H9 (cell line): ENCODE measurements around the gene FASLG. TPM values are rescaled to one million over a fixed set of nuclear protein-coding genes. Genes with fewer than 3 reads are reported as not detected.

Experiments used
- DNase-seq: peaks from one replicate; pipeline ENCODE4 v3.0.0-alpha.2; 2017
- H2AFZ ChIP-seq: one replicate; pipeline ENCODE4 v1.6.1; 2013; ENCODE audit warnings: mild to moderate bottlenecking, low read length, control low read depth, moderate library complexity
- H2AK5ac ChIP-seq: 2 replicates; pipeline ENCODE4 v1.6.1; 2013; ENCODE audit warnings: low read length, control low read depth, mixed read lengths; ENCODE audit not compliant: insufficient read length
- H2BK120ac ChIP-seq: one replicate; pipeline ENCODE4 v1.6.1; 2013; ENCODE audit warnings: low read depth, mild to moderate bottlenecking, low read length, control low read depth, inconsistent platforms; ENCODE audit not compliant: poor library complexity, severe bottlenecking
- H2BK12ac ChIP-seq: 2 replicates; pipeline ENCODE4 v1.6.1; 2013; ENCODE audit warnings: low read length, control low read depth, mixed read lengths, low read depth; ENCODE audit not compliant: insufficient read length
- H2BK15ac ChIP-seq: 2 replicates; pipeline ENCODE4 v1.6.1; 2013; ENCODE audit warnings: low read depth, low read length, control low read depth
- H2BK20ac ChIP-seq: one replicate; pipeline ENCODE4 v1.6.1; 2013; ENCODE audit warnings: low read depth, mild to moderate bottlenecking, low read length, control low read depth, inconsistent platforms; ENCODE audit not compliant: poor library complexity, severe bottlenecking
- H2BK5ac ChIP-seq: 2 replicates; pipeline ENCODE4 v1.6.1; 2013; ENCODE audit warnings: low read length, control low read depth, mixed read lengths; ENCODE audit not compliant: insufficient read length
- H3K14ac ChIP-seq: 2 replicates; pipeline ENCODE4 v1.6.1; 2013; ENCODE audit warnings: low read length, control low read depth; ENCODE audit not compliant: insufficient read depth
- H3K18ac ChIP-seq: 2 replicates; pipeline ENCODE4 v1.6.1; 2013; ENCODE audit warnings: low read depth, mild to moderate bottlenecking, mixed read lengths, low read length, control low read depth; ENCODE audit not compliant: insufficient read length
- H3K23ac ChIP-seq: 2 replicates; pipeline ENCODE4 v1.6.1; 2013; ENCODE audit warnings: low read length, control low read depth, mixed read lengths, low read depth; ENCODE audit not compliant: insufficient read length
- H3K23me2 ChIP-seq: 2 replicates; pipeline ENCODE4 v1.6.1; 2013; ENCODE audit warnings: low read depth, mild to moderate bottlenecking, mixed read lengths, low read length, control low read depth; ENCODE audit not compliant: insufficient read length, poor library complexity, severe bottlenecking
- H3K27ac ChIP-seq: 2 replicates; pipeline ENCODE4 v1.5.1; 2013; ENCODE audit warnings: low read length, control low read depth, mixed read lengths, low read depth; ENCODE audit not compliant: insufficient read length
- H3K27me3 ChIP-seq: 2 replicates; pipeline ENCODE4 v1.6.1; 2013; ENCODE audit warnings: low read length, control low read depth, inconsistent platforms; ENCODE audit not compliant: insufficient read depth
- H3K4ac ChIP-seq: 2 replicates; pipeline ENCODE4 v1.6.1; 2013; ENCODE audit warnings: low read depth, mild to moderate bottlenecking, control low read depth, inconsistent platforms, low read length, moderate library complexity
- H3K4me1 ChIP-seq: 2 replicates; pipeline ENCODE4 v1.6.1; 2013; ENCODE audit warnings: low read length, control low read depth, inconsistent platforms; ENCODE audit not compliant: insufficient read depth
- H3K4me2 ChIP-seq: 2 replicates; pipeline ENCODE4 v1.6.1; 2013; ENCODE audit warnings: low read length, control low read depth, mixed read lengths; ENCODE audit not compliant: insufficient read length, insufficient read depth
- H3K56ac ChIP-seq: 2 replicates; pipeline ENCODE4 v1.6.1; 2013; ENCODE audit warnings: low read depth, mild to moderate bottlenecking, mixed read lengths, low read length, control low read depth; ENCODE audit not compliant: insufficient read length
- H3K79me1 ChIP-seq: 2 replicates; pipeline ENCODE4 v1.6.1; 2013; ENCODE audit warnings: low read depth, mild to moderate bottlenecking, moderate library complexity, low read length, control low read depth, inconsistent platforms; ENCODE audit not compliant: insufficient read depth, poor library complexity, severe bottlenecking
- H3K79me2 ChIP-seq: 2 replicates; pipeline ENCODE4 v1.6.1; 2013; ENCODE audit warnings: low read length, control low read depth, inconsistent platforms; ENCODE audit not compliant: insufficient read depth
- H3K9ac ChIP-seq: 2 replicates; pipeline ENCODE4 v1.6.1; 2013; ENCODE audit warnings: low read length, control low read depth, mixed read lengths; ENCODE audit not compliant: insufficient read length; ENCODE audit errors: extremely low read depth
- H3K9me3 ChIP-seq: one replicate; pipeline ENCODE4 v1.6.1; 2013; ENCODE audit warnings: low read depth, low read length, inconsistent platforms; ENCODE audit not compliant: control insufficient read depth
- H3T11ph ChIP-seq: one replicate; pipeline ENCODE4 v1.6.1; 2013; ENCODE audit warnings: mild to moderate bottlenecking, low read length, control low read depth, inconsistent platforms
- H4K20me1 ChIP-seq: one replicate; pipeline ENCODE4 v1.6.1; 2013; ENCODE audit not compliant: control insufficient read depth, insufficient read length, insufficient read depth
- H4K5ac ChIP-seq: 2 replicates; pipeline ENCODE4 v1.6.1; 2013; ENCODE audit warnings: low read depth, mild to moderate bottlenecking, mixed read lengths, low read length, control low read depth; ENCODE audit not compliant: insufficient read length
- H4K8ac ChIP-seq: replicated peaks from 2 replicates; pipeline ENCODE4 v1.6.1; 2013; ENCODE audit warnings: low read length, control low read depth, mixed read lengths, low read depth; ENCODE audit not compliant: insufficient read length
- H4K91ac ChIP-seq: 2 replicates; pipeline ENCODE4 v1.6.1; 2013; ENCODE audit warnings: low read depth, mild to moderate bottlenecking, moderate library complexity, mixed read lengths, low read length, control low read depth; ENCODE audit not compliant: insufficient read length
- H3K27ac Mint-ChIP-seq, 3 experiments: 2 replicates in 2 of 3; 3 replicates in 1 of 3; pipeline ENCODE4 v1.8.0; 2020 to 2021; ENCODE audit warnings: mixed read lengths in 3 of 3, mild to moderate bottlenecking in 1 of 3, moderate library complexity in 1 of 3
- H3K27me3 Mint-ChIP-seq: 2 replicates; pipeline ENCODE4 v1.8.0; 2021; ENCODE audit warnings: low read depth, mild to moderate bottlenecking, moderate library complexity, mixed read lengths
- H3K36me3 Mint-ChIP-seq, 3 experiments: 2 replicates in 2 of 3; 3 replicates in 1 of 3; pipeline ENCODE4 v1.8.0; 2020 to 2021; ENCODE audit warnings: low read depth in 3 of 3, mixed read lengths in 3 of 3; ENCODE audit not compliant: insufficient read depth in 1 of 3
- H3K4me1 Mint-ChIP-seq, 2 experiments: 2 replicates each; pipeline ENCODE4 v1.8.0; 2020; ENCODE audit warnings: mixed read lengths in 2 of 2
- H3K4me3 Mint-ChIP-seq, 2 experiments: 2 replicates in 1 of 2; 3 replicates in 1 of 2; pipeline ENCODE4 v1.8.0; 2020 to 2021; ENCODE audit warnings: mild to moderate bottlenecking in 2 of 2, mixed read lengths in 2 of 2, moderate library complexity in 1 of 2
- H3K9me3 Mint-ChIP-seq, 2 experiments: 2 replicates in 1 of 2; 3 replicates in 1 of 2; pipeline ENCODE4 v1.8.0; 2020; ENCODE audit warnings: mild to moderate bottlenecking in 2 of 2, mixed read lengths in 2 of 2, moderate library complexity in 1 of 2
- CTCF ChIP-seq: fragments of 200-600 bp; sonication (generic); conservative IDR thresholded peaks from 3 replicates; pipeline ENCODE4 v1.8.0; 2021; ENCODE audit warnings: antibody characterized with exemption, mild to moderate bottlenecking
- WGBS: extraction: QIAGEN DNeasy Blood & Tissue Kit; methylation state at CpG from one replicate; pipeline ENCODE4 v1.1.7; 2013; ENCODE audit warnings: missing lambda C conversion rate, low lambda C conversion rate, mixed read lengths; ENCODE audit not compliant: insufficient read length; ENCODE audit errors: extremely low coverage; 5-methylcytosine and 5-hydroxymethylcytosine counted together
- total RNA-seq: library from RNA; stranded (reverse); gene quantifications from 2 replicates; pipeline ENCODE4 v1.2.1, GENCODE V29; 2021

Gene FASLG
- total RNA-seq, 1 experiment from 2014 or later, result not detected

DNA sequence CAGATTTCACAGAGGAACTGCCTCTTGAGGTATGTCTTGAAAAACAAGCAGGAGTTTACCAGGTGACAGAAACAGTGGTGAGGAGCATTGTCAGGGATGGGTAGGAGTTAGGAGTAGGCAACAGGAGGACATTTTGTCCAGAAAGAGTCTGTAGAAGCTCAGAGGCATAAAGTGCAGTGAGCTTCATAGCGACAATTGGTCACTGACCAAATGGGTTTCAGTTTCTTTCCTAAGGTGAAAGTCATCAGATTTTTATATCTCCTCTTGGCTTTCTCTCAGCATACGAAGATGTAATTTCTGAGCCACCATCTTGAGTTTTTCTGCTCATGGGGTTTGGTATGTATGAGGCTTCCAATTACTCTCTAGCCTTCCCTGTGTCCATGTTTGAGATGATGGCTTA, 29.3 kb upstream of the FASLG start:
- Mint-ChIP-seq H3K4me3 (no peak overlapping the region), H3K9me3 (peaks cover 16 to 25% of the 10 kb centered on the region in 2 experiments), H3K36me3 (peaks cover 2 to 12% (median 7%) of the 10 kb centered on the region in 3 experiments), H3K27me3 (no peaks in the 10 kb centered on the region; the same call in 1 of the 2 replicates), H3K4me1 (peaks cover 6 to 11% of the 10 kb centered on the region in 2 experiments; a peak in 2 of 4 replicates), H3K27ac (no peak overlapping the region)
- H3K18ac ChIP-seq, result no peak overlapping the region
- H4K8ac ChIP-seq, result no peak overlapping the region
- no peak overlapping the region for H2BK12ac ChIP-seq
- H3K9me3 ChIP-seq, result no peaks in the 10 kb centered on the region
- H4K5ac ChIP-seq, result no peak overlapping the region
- H3T11ph ChIP-seq, result no peak overlapping the region
- no peak for DNase-seq
- H3K23me2 ChIP-seq, result no peaks in the 10 kb centered on the region
- no peak overlapping the region for H2BK5ac ChIP-seq
- H3K4me1 ChIP-seq, result no peaks in the 10 kb centered on the region
- no peak overlapping the region for H3K56ac ChIP-seq
- no peak for TF ChIP-seq CTCF
- no peak overlapping the region for H3K4me2 ChIP-seq
- H2AFZ ChIP-seq, result no peak overlapping the region
- H3K23ac ChIP-seq, result no peak overlapping the region
- no peak overlapping the region for H2AK5ac ChIP-seq
- no peak overlapping the region for H3K27ac ChIP-seq
- H3K14ac ChIP-seq, result no peak overlapping the region
- H3K4ac ChIP-seq, result no peak overlapping the region
- H3K79me2 ChIP-seq, result no peaks in the 10 kb centered on the region
- no peak overlapping the region for H2BK20ac ChIP-seq
- H4K20me1 ChIP-seq, result no peaks in the 10 kb centered on the region
- H2BK15ac ChIP-seq, result no peak overlapping the region
- H4K91ac ChIP-seq, result no peak overlapping the region
- no peaks in the 10 kb centered on the region for H3K27me3 ChIP-seq
- H3K79me1 ChIP-seq, result no peaks in the 10 kb centered on the region
- no peak overlapping the region for H3K9ac ChIP-seq
- H2BK120ac ChIP-seq, result no peak overlapping the region
- WGBS, result no CpG with 5 or more reads among the region's 2 CpGs
